ENCODE data around the gene NDNF.

- no peak for TF ChIP-seq POLR2AphosphoS5 (IDR thresholded peaks at IDR 0.05; ENCODE audit: low read depth, low read length)
- no peak for TF ChIP-seq CTCF (IDR thresholded peaks at IDR 0.05 in 2 of 3, conservative IDR thresholded peaks at IDR 0.05 in 1 of 3; ENCODE audit: borderline replicate concordance in 1 of 3, insufficient read depth in 1 of 3, low read depth in 2 of 3, low read length in 2 of 3)
- no peak for TF ChIP-seq SRF (IDR thresholded peaks at IDR 0.05; ENCODE audit: low read depth)
- no peak for TF ChIP-seq POLR2A (IDR thresholded peaks at IDR 0.05; ENCODE audit: borderline replicate concordance, extremely low read depth, insufficient read depth, insufficient read length)
- TF ChIP-seq ATF3 (IDR thresholded peaks at IDR 0.05): no peak
- no peak for TF ChIP-seq EZH2 (IDR thresholded peaks at IDR 0.05)
- TF ChIP-seq CEBPB (IDR thresholded peaks at IDR 0.05; ENCODE audit: low read depth): no peak
- no peak for TF ChIP-seq MAX (IDR thresholded peaks at IDR 0.05)
Observed at GRCh38 chr4:121014544-121014943, 57.8 kb downstream of the NDNF start.

Data from HCT116 (cell line).